Mononuclear cell (primary cell): Measurements from ENCODE around the gene DIMT1. TPM values are rescaled to one million over a fixed set of nuclear protein-coding genes. Genes with fewer than 3 reads are reported as not detected.

Experiments used
- H3K27me3 ChIP-seq: 2 replicates; pipeline ENCODE4 v1.6.0; 2011; ENCODE audit warnings: low read length, control low read depth; ENCODE audit not compliant: insufficient read depth
- H3K4me1 ChIP-seq: 2 replicates; pipeline ENCODE4 v1.5.1; 2011; ENCODE audit warnings: mild to moderate bottlenecking, low read length, control low read depth; ENCODE audit not compliant: insufficient read depth
- H3K4me3 ChIP-seq: 2 replicates; pipeline ENCODE4 v1.5.1; 2011; ENCODE audit warnings: mild to moderate bottlenecking, low read length, moderate library complexity
- H3K9me3 ChIP-seq: 2 replicates; pipeline ENCODE4 v1.5.1; 2011; ENCODE audit warnings: low read depth, mild to moderate bottlenecking, control low read depth, low read length
- total RNA-seq: library from RNA; depleted of rRNA; stranded (reverse); fragments of >200 nt; gene quantifications from one replicate; pipeline ENCODE4 v1.2.3, GENCODE V29; 2012

Gene DIMT1
- total RNA-seq, 1 donor: 16.0 TPM

- peaks cover 16% of the 10 kb centered on the region for H3K4me1 ChIP-seq
Measured at GRCh38 chr5:62342476-62342837, 61.2 kb downstream of the DIMT1 start.

DNA sequence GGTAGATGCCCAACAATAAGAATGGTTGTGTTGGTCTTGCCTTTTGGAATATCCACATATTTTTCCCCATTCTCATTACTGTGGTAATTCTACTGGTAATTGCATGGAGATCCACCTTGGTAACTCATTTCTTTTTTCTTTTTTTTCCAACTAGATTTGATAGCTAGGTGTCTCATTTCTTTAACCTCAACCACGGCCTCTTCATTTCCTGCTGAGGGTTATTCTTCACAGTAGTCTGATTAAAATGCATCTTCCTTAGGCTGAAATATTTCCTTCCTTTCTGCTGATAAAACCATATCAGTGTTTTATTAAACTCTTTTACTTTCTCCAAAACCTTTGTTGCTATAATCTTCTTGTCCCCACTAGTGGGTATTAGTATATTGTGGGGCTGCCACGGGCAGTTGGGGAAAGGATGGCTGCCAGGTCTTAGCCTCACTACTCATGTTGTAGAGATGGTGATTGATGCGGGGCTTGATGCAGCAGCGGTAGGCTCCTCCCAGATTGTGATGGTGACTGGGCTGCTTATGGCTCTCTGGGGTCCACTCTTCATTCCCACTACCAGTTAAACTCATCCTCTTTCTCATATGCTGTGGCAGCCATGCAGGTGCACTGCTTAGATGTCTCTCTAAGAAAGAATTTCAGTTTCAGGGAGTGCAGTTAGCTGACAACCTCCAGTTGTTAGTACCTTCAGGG, 61.8 kb downstream of the DIMT1 start:
- peaks cover 16% of the 10 kb centered on the region for H3K4me1 ChIP-seq
- H3K27me3 ChIP-seq: no peaks in the 10 kb centered on the region
- H3K9me3 ChIP-seq: no peaks in the 10 kb centered on the region
- no peak overlapping the region for H3K4me3 ChIP-seq

More at GRCh38 chr5:62342476-62342837, 61.2 kb downstream of the DIMT1 start:
- Histone ChIP-seq H3K27me3 (no peaks in the 10 kb centered on the region), H3K9me3 (no peaks in the 10 kb centered on the region), H3K4me3 (no peak overlapping the region)

- no peaks in the 10 kb centered on the region for H3K9me3 ChIP-seq
- peaks cover 16% of the 10 kb centered on the region for H3K4me1 ChIP-seq
- no peak overlapping the region for H3K4me3 ChIP-seq
- H3K27me3 ChIP-seq: no peaks in the 10 kb centered on the region
Measured at GRCh38 chr5:62340979-62341378, 62.7 kb downstream of the DIMT1 start.

- H3K27me3 ChIP-seq: no peaks in the 10 kb centered on the region
- H3K9me3 ChIP-seq: no peaks in the 10 kb centered on the region
- H3K4me3 ChIP-seq: no peak overlapping the region
- H3K4me1 ChIP-seq: peaks cover 16% of the 10 kb centered on the region
Measured at GRCh38 chr5:62340392-62340791, 63.3 kb downstream of the DIMT1 start.

Other genes with a start within 250 kb of the DIMT1 start
- 208 TPM for gene KIF2A, start 97.7 kb downstream of the DIMT1 start, total RNA-seq
- gene IPO11, start 8.9 kb upstream of the DIMT1 start, total RNA-seq: 12.7 TPM
- gene LRRC70, start 174.9 kb upstream of the DIMT1 start, total RNA-seq: 8.6 TPM